Anterior cingulate cortex (tissue), 58 donors: ENCODE data around the gene EPM2A.

Source experiments
- DNase-seq, 58 donors: peaks; one replicate each; lab custom pipeline; 2025; lab: John Stamatoyannopoulos, UW

EPM2A gene

GRCh38 chr6:145688493-145688905, 46.8 kb downstream of the EPM2A start:
- no peak for DNase-seq

- DNase-seq: no peak
Measured at GRCh38 chr6:145685932-145686331, 49.4 kb downstream of the EPM2A start.

DNA sequence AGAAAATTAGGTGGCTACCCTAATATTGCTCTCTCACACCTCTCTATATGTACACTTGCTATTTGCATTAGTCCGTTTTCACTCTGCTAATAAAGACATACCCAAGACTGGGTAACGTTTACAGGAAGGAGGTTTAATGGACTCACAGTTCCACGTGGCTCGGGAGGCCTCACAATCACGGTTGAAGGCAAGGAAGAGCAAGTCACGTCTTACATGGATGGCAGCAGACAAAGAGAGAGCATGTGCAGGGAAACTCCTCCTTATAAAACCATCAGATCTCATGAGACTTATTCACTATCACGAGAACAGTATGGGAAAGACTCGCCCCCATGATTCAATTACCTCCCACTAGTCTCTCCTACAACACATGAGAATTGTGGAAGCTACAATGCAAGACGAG, 53.4 kb downstream of the EPM2A start:
- DNase-seq: no peak

- DNase-seq: no peak
Measured at GRCh38 chr6:145673504-145673903, 61.8 kb downstream of the EPM2A start.

DNA sequence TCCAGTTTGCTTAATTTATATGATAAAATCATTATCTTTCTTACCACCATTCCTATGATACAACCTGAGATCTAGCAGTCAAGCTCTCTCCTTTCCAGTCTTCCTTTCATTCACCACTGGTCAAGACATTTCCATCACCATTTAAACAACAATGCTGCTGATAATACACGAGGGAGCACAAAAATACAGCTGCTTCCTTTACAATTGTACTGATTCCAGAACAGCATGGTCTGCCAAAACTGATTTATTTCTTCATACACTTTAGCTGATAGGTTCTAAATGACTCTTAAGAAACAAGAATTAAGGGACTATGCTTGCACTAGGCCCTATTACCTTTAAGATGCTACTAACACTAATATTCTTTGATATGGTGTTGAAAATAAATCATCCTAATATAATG, 65.0 kb downstream of the EPM2A start:
- DNase-seq: no peak

DNA sequence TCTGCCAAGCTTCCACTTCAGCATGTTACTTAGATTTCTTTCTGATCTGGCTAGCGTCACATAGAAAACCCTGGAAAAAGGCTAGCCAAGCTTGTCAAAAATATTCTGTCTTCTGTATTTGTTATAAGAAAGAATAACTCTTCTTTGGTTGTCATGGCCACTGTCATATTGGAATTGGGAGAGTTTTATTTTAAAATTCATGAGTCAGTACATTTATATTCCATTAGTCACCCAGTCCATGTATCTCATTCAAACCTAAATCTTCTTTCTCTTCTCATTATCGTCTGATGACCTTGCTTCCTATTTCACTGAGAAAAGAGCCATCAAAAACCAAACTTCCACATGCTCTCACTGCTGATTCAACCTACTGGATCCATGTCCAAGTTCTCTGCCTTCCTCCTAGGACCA, 65.7 kb downstream of the EPM2A start:
- DNase-seq: no peak

- DNase-seq: no peak
Measured at GRCh38 chr6:145668844-145669243, 66.5 kb downstream of the EPM2A start.

GRCh38 chr6:145660676-145661075, 74.6 kb downstream of the EPM2A start:
- no peak for DNase-seq

GRCh38 chr6:145656128-145656527, 79.2 kb downstream of the EPM2A start:
- no peak for DNase-seq

DNA sequence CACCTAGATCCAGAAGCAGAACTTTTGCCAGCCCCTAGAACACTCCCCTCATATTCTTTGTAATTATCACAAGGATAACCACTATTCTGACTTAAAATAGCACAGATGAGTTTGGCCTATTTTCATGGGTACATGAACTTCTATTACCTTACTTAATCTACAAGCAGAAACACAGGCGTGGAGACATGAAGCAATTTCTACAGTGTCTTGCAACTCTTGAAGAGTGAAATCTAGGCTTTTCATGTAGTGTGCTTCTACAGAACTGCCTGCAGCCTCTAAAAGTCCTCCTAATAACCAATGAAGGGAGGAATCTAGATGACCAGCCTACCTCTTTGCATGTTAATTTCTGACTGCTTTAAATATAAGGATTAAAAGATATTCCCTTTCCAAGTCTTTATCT, 82.7 kb downstream of the EPM2A start:
- DNase-seq: no peak

DNA sequence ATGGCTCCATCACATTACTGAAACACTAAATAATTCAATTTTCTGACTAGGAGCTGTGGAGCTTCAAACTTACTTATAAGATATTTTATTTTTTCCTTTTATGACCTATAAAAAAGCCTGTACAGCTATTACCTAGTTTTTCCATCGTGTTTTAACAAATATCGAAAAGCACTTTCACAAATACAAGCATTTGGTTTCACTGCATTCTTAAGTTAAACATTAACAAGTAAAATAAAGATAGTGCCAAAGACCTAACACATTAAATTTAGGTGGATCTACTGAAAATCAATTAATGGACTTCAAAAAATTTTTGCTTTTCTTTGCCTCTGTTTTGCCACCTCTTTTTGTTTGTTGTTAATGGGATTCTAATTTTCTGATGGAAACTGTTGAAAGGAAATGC, 83.3 kb downstream of the EPM2A start:
- no peak for DNase-seq

- no peak for DNase-seq
Measured at GRCh38 chr6:145648149-145648548, 87.2 kb downstream of the EPM2A start.

DNA sequence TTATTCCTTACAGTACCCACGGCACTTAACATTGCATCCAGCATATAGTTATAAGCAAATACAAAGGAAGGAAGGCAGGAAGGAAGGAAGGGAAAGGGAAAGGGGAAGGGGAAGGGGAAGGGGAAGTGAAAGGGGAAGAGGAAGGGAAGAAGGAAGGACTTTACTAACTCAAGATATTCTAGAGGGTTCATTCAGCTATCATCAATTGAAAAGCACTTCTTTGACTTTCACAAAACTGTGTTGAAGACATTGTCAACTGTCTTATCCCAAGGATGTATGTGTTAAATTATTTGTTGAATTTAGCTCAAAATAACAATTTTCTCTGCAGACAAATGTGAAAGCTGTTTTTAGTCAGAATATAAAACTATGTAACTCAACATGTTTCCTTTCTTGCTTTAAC, 87.7 kb downstream of the EPM2A start:
- no peak for DNase-seq

GRCh38 chr6:145643760-145644159, 91.6 kb downstream of the EPM2A start:
- DNase-seq: no peak

DNA sequence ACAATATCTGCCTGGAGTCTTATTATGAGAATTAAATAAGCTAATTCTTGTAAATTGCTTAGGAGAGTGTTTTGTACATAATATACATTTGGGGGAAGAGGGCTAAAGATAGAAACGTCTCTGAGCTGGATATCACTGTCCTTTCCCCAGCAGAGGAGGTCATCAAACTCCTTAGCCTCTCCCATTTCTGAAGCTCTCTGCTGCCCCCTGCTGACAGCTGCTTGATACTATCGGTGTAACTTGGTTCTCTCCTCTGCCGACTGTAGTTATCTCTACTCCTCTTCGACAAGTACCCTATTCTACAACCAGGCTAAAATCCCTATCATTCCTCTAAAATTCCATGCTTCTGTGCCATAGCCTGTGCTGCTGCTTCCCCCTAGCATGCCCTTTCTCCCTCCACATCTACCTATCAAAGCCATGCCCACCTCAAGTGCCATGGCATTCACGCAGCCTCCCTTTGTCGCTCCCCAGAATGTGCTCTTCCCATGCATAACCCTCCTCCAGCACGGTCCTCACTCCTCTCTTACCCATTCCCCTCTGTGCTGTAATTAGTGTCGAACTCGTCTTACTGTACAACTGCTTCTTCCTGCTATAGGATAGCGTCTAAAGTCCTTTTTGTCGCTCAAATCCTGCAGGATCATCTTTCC, 101.2 kb downstream of the EPM2A start:
- peak in 55 of 58 donors; percentile 8 to 92 (median 66) for DNase-seq

GRCh38 chr6:145632971-145633370, 102.3 kb downstream of the EPM2A start:
- DNase-seq: peak in 1 of 58 donors; percentile 19

GRCh38 chr6:145631374-145631773, 103.9 kb downstream of the EPM2A start:
- no peak for DNase-seq

GRCh38 chr6:145630598-145630997, 104.7 kb downstream of the EPM2A start:
- DNase-seq: no peak

GRCh38 chr6:145629478-145629877, 105.8 kb downstream of the EPM2A start:
- DNase-seq: peak in 29 of 58 donors; percentile 2 to 54 (median 13)

- no peak for DNase-seq
Measured at GRCh38 chr6:145627451-145627850, 107.9 kb downstream of the EPM2A start.

- no peak for DNase-seq
Measured at GRCh38 chr6:145626857-145627256, 108.5 kb downstream of the EPM2A start.

DNA sequence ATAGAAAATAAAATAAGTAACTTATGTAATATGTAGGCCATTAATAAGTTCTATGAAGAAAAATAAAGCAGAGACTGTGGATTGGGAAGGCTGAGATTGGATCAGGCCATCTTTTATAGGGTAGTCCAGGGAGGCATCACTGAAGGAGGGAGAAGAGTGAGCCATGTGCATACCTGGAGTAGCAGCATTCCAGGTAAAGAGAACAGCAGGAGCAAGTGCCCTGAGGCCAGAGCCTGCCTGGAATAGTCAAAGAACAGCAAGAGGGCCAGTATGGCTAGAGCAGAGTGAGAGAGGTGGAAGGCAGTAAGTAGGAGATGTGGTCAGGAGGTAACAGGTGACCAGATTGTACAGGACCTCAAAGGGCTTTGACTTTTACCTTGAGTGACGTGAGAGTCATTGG, 112.1 kb downstream of the EPM2A start:
- no peak for DNase-seq

DNA sequence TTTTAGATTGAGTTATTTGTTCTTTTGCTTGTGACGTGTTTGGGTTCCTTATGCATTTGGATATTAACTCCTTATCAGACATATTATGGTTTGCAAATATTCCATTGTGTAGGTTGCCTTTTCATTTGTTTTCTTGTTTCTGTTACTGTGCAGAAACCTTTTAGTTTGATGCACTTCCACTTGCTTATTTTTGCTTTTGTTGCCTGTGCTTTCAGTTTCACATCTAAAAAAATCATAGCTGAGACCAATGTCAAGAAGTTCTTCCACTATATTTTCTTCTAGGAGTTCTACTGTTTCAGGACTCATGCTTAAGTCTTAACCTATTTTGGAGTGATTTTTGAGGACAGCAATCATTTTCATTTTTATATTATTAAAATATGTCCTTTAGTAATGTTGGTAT, 113.5 kb downstream of the EPM2A start:
- no peak for DNase-seq
